ENCODE results near the gene MT1HL1. TPM values are rescaled to one million over a fixed set of nuclear protein-coding genes. Genes with fewer than 3 reads are reported as not detected.
A peak's percentile ranks its signal among the peaks of the same experiment; 100 is the strongest.

MT1HL1 gene
- total RNA-seq, 4 donors from 2014 or later, result not detected

- no peaks in the 10 kb centered on the region for H3K9me3 ChIP-seq
- peaks cover 0 to 8% of the 10 kb centered on the region in 2 donors for H3K4me1 ChIP-seq
- no peaks in the 10 kb centered on the region for H3K36me3 ChIP-seq
- DNase-seq, result no peak
- H3K4me3 ChIP-seq, result no peak overlapping the region
- intact Hi-C loops (cut with DNase I; ENCODE audit: low total_unique reads), result no loop called here
- no peak for TF ChIP-seq CTCF (IDR thresholded peaks at IDR 0.05)
- TF ChIP-seq POLR2A (IDR thresholded peaks at IDR 0.05), result no peak
- H3K27me3 ChIP-seq, result peaks cover 0 to 11% of the 10 kb centered on the region in 2 donors
- H3K27ac ChIP-seq, result no peak overlapping the region
These were observed 39.8 kb upstream of the MT1HL1 start for GRCh38 chr1:237043846-237044636.

- no peaks in the 10 kb centered on the region for H3K36me3 ChIP-seq
- no peaks in the 10 kb centered on the region for H3K9me3 ChIP-seq
- peaks cover 0 to 8% of the 10 kb centered on the region in 2 donors for H3K4me1 ChIP-seq
- H3K27ac ChIP-seq, result no peak overlapping the region
- peaks cover 0 to 11% of the 10 kb centered on the region in 2 donors for H3K27me3 ChIP-seq
- intact Hi-C loops (cut with DNase I; ENCODE audit: low total_unique reads), result no loop called here
- peak overlapping the region; percentile 30 to 54 for H3K4me3 ChIP-seq
- DNase-seq, result no peak
- TF ChIP-seq POLR2A (IDR thresholded peaks at IDR 0.05), result no peak
- TF ChIP-seq CTCF (IDR thresholded peaks at IDR 0.05), result no peak
These were observed 38.8 kb upstream of the MT1HL1 start for GRCh38 chr1:237042892-237043576.

- intact Hi-C loops (cut with DNase I; ENCODE audit: low total_unique reads), result no loop called here
- peaks cover 0 to 11% of the 10 kb centered on the region in 2 donors for H3K27me3 ChIP-seq
- DNase-seq, result no peak
- TF ChIP-seq POLR2A (IDR thresholded peaks at IDR 0.05), result no peak
- no peak for TF ChIP-seq CTCF (IDR thresholded peaks at IDR 0.05)
- H3K27ac ChIP-seq, result peak overlapping the region in 1 of 2 donors; percentile 37
- peak overlapping the region; percentile 30 to 54 for H3K4me3 ChIP-seq
- no peaks in the 10 kb centered on the region for H3K36me3 ChIP-seq
- peaks cover 0 to 8% of the 10 kb centered on the region in 2 donors for H3K4me1 ChIP-seq
- H3K9me3 ChIP-seq, result no peaks in the 10 kb centered on the region
These were observed 38.3 kb upstream of the MT1HL1 start for GRCh38 chr1:237042526-237042891.

GRCh38 chr1:237041795-237042525 is 37.7 kb upstream of the MT1HL1 start, which contains the start of gene RYR2:
Gene RYR2, plus strand, starts transcription at chr1:237042184. Its CDS starts 338 bp downstream, at chr1:237042522.
- Histone ChIP-seq H3K4me3 (peak within 1 kb of the TSS; percentile 30 to 54), H3K4me1 (peaks cover 0 to 8% of the 10 kb centered on the region in 2 donors), H3K27ac (peak within 1 kb of the TSS in 1 of 2 donors; percentile 37), H3K9me3 (no peaks in the 10 kb centered on the region), H3K36me3 (no peaks in the 10 kb centered on the region), H3K27me3 (peaks cover 0 to 11% of the 10 kb centered on the region in 2 donors)
- intact Hi-C loops (cut with DNase I; ENCODE audit: low total_unique reads), result no loop called here
- no peak for DNase-seq
- TF ChIP-seq POLR2A (IDR thresholded peaks at IDR 0.05), result no peak
- TF ChIP-seq CTCF (IDR thresholded peaks at IDR 0.05), result peak in 3 of 4 experiments; percentile 37 to 48 (median 40)

Data from uterus (tissue), 4 donors.